HG02981 (cell line): ENCODE measurements around the gene ZNRD2.
A peak's percentile ranks its signal among the peaks of the same experiment; 100 is the strongest.

Experiments
- ATAC-seq: cut with Tn5 transposase; IDR thresholded peaks from one replicate; pipeline ENCODE4 v1.9.1; 2021; ENCODE audit warnings: mild to moderate bottlenecking, moderate library complexity; ENCODE audit not compliant: unreplicated experiment

The ZNRD2 gene

DNA sequence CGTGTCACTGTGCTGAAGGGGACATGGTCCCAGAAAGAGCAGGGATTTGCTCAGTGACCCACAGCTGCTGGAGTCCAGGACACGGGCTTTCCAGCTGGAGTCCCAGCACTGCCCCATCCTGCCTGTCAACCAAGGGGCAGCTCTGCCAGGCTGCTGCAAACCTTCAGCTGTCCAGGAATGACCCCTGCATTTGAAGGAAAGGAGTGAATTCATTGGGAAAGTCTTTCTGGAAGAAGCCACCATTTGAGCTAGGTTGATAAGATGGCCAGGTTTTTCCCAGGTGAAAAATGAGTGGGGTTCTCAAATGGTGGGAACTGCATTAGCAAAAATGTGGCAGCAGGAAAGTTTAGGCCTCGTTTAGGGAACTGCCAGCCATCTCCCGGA is 16.0 kb downstream of the ZNRD2 start:
- ATAC-seq, result no peak

DNA sequence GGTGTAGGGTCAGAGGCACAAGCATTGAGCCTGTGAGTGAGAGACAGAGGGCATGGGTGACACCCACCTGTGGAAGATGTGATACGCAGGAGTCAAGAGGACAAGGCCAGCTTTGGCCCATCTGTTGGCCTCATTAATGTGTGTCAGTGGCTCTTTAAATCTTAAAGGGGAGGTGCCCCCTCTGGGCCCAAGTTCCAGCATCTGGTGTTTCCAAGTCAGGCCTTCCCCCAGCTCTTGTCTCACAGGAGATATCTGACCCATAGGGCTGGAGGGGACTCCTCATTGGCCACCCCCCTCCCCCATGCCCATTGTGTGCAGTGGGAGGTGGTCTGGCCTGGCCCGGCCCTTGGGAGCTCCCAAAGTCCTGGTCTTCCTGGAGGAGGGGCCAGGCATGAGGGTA is 16.4 kb downstream of the ZNRD2 start:
- no peak for ATAC-seq

DNA sequence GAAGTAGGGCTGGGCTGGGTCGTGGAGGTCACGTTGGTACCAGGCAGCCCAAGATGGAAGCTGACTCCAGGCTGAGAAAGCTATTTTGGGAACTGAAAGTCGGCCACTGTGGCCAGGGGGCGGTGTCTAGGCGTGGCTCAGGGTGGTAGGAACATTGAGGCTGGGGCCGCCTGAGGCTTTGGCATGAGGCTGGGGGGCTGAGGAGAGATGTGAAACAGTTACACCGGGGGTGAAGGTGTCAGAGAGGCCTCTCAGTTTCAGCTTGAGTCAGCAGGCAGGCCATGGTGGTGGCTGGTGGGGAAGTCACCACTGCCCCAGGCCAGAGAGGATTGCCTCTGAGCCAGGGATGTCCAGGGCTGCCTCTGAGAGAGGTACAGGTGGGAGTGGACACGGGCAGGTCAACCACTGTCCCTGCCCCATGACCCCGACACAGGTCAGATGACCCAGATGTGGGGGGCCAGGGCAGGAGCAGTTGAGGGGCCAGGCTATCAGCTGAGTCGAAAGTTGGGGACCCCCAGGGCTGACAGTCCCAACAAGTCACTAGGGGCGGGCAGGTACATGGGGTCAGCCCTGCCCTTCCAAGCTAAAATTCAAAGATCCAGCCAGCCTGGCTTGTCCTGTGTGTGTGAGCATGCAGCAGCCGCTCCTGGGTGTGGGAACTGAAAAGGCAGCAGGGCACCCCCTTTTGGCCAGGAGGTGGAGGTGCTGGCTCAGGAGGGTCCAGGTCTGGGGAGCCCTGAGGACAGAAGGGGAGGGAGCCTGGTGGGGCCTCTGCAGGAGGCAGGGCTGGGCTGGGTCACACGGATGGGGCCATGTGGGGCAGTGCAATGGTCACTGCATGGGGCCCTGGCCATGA is 18.1 kb downstream of the ZNRD2 start:
- ATAC-seq, result peak; percentile 76

DNA sequence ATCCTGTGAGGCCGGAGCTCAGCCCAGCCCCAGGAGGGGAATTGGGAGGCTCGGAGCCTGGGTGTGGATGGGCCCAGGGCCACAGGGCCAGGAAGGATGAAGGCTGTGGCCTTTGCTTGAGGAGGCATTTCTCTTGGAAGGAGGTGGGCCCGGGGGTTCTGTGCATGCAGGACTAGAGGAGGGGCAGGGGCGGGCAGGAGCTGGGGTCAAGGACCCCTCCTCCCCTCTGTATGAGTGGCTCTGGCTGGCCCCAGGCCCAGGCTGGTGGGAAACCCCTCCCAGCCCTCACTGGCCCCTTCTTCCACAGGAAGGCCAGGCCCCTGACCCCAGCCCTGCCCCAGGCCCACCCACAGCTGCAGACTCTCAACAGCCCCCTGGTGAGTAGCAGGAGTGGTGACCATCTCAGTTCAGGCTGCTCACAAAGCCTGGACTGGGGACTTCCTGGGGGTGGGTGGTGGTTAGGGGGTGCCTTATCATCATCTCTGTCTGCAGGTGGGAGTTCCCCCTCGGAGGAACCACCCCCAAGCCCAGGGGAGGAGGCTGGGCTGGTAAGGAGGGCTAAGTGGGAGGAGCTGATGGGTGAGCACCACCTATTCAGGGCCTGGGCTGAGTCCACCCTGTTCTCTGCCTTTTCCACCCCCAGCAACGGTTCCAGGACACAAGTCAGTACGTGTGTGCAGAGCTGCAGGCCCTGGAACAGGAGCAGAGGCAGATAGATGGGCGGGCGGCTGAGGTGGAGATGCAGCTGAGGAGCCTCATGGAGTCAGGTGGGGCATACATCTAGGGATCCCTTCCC is 19.4 kb downstream of the ZNRD2 start:
- ATAC-seq, result no peak

DNA sequence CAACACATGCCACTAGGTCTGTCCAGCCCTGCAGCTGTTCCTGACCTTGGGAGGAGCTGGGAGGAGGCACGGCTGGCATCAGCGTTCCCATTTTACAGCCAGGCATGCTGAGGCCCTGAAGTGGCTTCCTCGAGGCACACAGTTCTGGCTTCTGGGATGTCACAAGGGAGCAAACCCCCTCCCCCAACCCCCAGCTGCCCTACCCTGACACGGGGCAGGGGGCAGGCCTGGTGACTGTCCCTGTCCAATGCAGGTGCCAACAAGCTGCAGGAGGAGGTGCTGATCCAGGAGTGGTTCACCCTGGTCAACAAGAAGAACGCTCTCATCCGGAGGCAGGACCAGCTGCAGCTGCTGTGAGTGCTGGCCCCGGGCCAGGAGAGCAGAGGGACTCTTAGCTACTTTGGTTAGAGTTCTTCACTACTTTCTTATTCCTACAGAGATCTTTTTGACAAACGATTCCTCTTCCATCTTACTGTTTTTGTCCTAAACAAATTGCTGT is 20.0 kb downstream of the ZNRD2 start:
- no peak for ATAC-seq

- ATAC-seq, result no peak
Measured at GRCh38 chr11:65591939-65592857, 21.9 kb downstream of the ZNRD2 start.

- no peak for ATAC-seq
Measured at GRCh38 chr11:65592858-65593517, 22.7 kb downstream of the ZNRD2 start.

DNA sequence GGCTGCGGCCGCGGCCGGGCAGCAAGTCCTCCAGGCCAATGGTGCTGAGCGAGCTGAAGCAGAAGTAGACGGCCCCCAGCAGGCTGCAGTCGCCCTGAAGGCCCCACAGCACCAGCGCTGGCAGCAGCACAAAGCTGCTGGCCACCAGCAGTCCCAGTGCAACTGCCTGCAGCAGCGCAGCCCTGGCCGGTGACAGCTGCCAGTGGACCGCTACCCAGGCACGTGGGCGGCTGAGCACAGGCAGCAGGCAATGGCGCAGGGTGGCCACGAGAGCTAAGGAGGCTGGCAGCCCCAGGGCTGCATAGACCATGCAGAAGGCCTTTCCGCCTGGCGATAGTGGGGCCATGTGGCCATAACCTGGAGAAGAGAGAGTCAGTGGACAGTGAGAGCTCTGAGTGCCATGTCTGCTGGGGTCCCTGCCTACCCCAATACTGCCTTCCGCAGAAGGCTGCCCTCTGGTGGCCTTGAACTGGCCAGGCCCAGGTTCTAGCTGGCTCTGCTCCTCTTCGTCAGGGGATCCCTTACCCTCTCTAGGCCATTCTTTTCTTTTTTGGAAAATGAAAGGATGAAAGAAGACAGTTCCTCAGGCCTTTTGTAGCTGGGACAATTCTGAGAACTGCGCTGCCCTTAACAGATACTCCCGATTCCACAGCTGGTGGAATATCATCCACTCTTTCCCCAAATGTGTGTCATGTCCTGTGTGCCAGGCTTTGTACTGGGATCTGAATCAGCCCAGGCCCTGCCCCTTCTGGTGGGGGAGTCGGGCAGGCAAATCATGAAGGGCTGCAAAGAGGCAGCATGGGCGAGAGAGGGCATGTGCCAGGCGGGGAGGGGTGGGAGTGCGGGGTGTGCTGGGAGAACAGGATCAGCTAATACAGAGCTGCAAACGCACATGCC is 23.5 kb downstream of the ZNRD2 start:
- ATAC-seq, result no peak

DNA sequence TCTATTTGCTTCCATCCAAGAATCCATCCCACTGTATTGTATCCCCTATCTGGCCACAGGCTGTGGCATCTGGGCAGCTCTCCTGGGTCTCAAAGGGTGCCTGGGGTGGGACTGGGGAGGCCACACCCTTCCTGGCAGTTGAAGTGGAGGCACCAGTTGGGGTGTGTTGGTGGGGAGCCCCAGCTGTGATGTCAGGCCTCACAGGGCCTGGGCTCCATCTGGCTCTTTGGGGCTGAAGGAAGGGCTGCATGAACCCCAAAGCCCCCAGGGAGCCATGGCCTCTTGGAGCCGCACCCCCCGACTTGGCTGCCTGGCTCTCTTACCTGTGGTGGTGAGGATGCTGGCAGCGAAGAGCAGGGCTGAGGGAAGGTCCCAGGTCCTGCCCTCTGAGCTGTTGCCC is 24.9 kb downstream of the ZNRD2 start:
- ATAC-seq, result no peak

GRCh38 chr11:65595543-65596281 is 25.4 kb downstream of the ZNRD2 start, which contains the start of gene KCNK7:
Gene KCNK7, minus strand, starts transcription at chr11:65595800. Its CDS starts 28 bp downstream, at chr11:65595772.
- ATAC-seq, result no peak

DNA sequence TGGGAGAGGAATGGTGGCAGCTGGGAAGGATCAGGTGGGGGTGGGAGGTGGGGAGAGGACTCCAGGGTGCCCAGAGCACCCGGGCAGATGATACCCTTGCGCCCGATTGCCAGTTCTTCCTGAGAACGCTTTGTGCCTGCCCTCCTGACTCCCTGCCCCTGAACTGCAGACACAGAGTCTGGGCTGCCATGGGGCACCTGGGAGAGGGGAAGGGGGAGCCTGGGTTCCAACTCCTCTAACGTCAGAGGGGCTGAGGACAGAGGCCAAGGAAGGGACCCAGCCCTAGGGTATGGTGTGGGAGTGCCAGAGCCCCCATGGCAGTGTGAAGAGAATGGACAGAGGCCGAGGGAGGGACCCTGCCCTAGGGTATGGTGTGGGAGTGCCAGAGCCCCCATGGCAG is 26.2 kb downstream of the ZNRD2 start:
- no peak for ATAC-seq

DNA sequence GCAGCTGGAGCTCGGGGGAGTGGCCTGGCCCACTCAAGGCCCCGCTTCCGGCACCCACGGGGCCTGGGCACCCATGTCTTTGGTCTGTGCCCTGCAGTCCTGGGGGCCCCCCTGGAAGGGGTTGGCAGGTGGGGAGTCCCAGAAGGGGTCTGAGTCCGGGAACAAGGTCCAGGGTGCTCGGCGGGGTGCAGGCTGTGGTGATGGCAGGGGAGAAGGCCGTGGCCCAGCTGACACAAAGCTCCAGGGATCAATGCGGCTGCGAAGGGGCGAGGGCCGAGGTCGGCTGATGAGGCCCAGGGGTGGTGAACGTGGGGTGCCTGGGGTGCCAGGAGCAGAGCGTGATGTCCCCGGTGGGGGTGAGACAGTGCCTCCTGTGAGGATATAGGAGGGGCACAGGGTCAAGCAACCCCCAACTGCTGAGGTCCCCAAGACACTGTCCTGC is 28.0 kb downstream of the ZNRD2 start:
- ATAC-seq, result no peak

GRCh38 chr11:65599216-65599954 is 29.1 kb downstream of the ZNRD2 start:
- ATAC-seq, result no peak

- ATAC-seq, result no peak
Measured at GRCh38 chr11:65599955-65600246, 29.6 kb downstream of the ZNRD2 start.

- ATAC-seq, result no peak
Measured at GRCh38 chr11:65604258-65604657, 34.0 kb downstream of the ZNRD2 start.

- ATAC-seq, result no peak
Measured at GRCh38 chr11:65606876-65607613, 36.8 kb downstream of the ZNRD2 start.
